Gastrocnemius medialis (tissue), 4 donors: ENCODE data around the gene PDE4D. TPM values are rescaled to one million over a fixed set of nuclear protein-coding genes. Genes with fewer than 3 reads are reported as not detected.

Experiments used
- ATAC-seq, 2 donors: fragments of 150-250 bp; one replicate each; pipeline ENCODE4 v1.9.1; 2016
- DNase-seq, 2 donors: peaks; one replicate each; pipeline ENCODE4 v3.0.0-alpha.2; 2019
- H3K27ac ChIP-seq, 4 donors: fragments of 200-600 bp; sonication (generic); 1 replicate in 1 of 4; 2 replicates in 3 of 4; pipeline ENCODE4 v1.5.1; 2016 to 2018; ENCODE audit warnings: mild to moderate bottlenecking in 2 of 4, moderate library complexity in 1 of 4
- H3K27me3 ChIP-seq, 3 donors: fragments of 200-600 bp; sonication (generic) in 2 of 3; 1 replicate in 1 of 3; 2 replicates in 2 of 3; pipeline versions ENCODE4 v1.5.1 to v1.6.0; 2016 to 2019; ENCODE audit warnings: mild to moderate bottlenecking in 1 of 3, moderate library complexity in 1 of 3
- H3K36me3 ChIP-seq, 2 donors: fragments of 200-600 bp; sonication (generic) in 1 of 2; one replicate each; pipeline ENCODE4 v1.5.1; 2017 to 2018
- H3K4me1 ChIP-seq, 2 donors: fragments of 200-600 bp; sonication (generic) in 1 of 2; one replicate each; pipeline ENCODE4 v1.5.1; 2016 to 2017; ENCODE audit warnings: mild to moderate bottlenecking in 2 of 2
- H3K4me3 ChIP-seq, 4 donors: fragments of 200-600 bp; sonication (generic) in 3 of 4; 1 replicate in 1 of 4; 2 replicates in 3 of 4; pipeline ENCODE4 v1.5.1; 2016 to 2019; ENCODE audit warnings: mild to moderate bottlenecking in 2 of 4
- H3K9me3 ChIP-seq, 3 donors: fragments of 200-600 bp; sonication (generic) in 2 of 3; 1 replicate in 1 of 3; 2 replicates in 2 of 3; pipeline ENCODE4 v1.5.1; 2016 to 2019
- CTCF ChIP-seq, 5 experiments: fragments of 450-650 bp in 3 of 5; fragments of 200-600 bp in 2 of 5; sonication (generic) in 2 of 5; IDR thresholded peaks in 4 of 5; conservative IDR thresholded peaks in 1 of 5; 1 replicate in 4 of 5; 2 replicates in 1 of 5; pipeline ENCODE4 v1.5.1; 2016 to 2019; ENCODE audit warnings: antibody characterized with exemption in 5 of 5, mild to moderate bottlenecking in 3 of 5, moderate library complexity in 3 of 5
- POLR2A ChIP-seq, 2 donors: fragments of 450-650 bp; IDR thresholded peaks; one replicate each; pipeline ENCODE4 v1.6.1; 2017; ENCODE audit warnings: antibody characterized with exemption in 2 of 2, mild to moderate bottlenecking in 2 of 2, moderate library complexity in 2 of 2
- in situ Hi-C, 4 donors: fragments of 200-750 bp; cut with MboI; loops; one replicate each; pipeline versions ENCODE4 v1.15.0 to v1.8.0; 2017; ENCODE audit warnings: low sequenced_read_pairs in 4 of 4
- intact Hi-C: fragments of 100-400 bp; cut with DNase I; formaldehyde crosslinking; loops from one replicate; pipeline ENCODE4 v1.15.1; 2023; ENCODE audit warnings: low total_unique reads
- total RNA-seq, 4 donors: library from RNA; depleted of rRNA; stranded (reverse); fragments of >200 nt; gene quantifications; one replicate each; pipeline versions ENCODE4 v1.1.0 to v1.2.3, GENCODE V29; 2016

PDE4D gene
- total RNA-seq, 4 donors from 2014 or later: 133 to 223 (median 185) TPM

GRCh38 chr5:59090323-59090722 is 803.2 kb downstream of the PDE4D start:
- DNase-seq: no peak
- in situ Hi-C loops: no loop called here
- Histone ChIP-seq H3K27ac (no peak overlapping the region), H3K27me3 (no peaks in the 10 kb centered on the region), H3K9me3 (no peaks in the 10 kb centered on the region), H3K4me3 (no peak overlapping the region), H3K36me3 (no peaks in the 10 kb centered on the region), H3K4me1 (peaks cover 10 to 12% of the 10 kb centered on the region in 2 donors)
- intact Hi-C loops: loop anchor here (5.0 kb wide), 1 partner anchor 33 kb away; no protein-coding TSS in a partner anchor
- ATAC-seq: no peak
- TF ChIP-seq CTCF (IDR thresholded peaks at IDR 0.05 in 4 of 5, conservative IDR thresholded peaks at IDR 0.05 in 1 of 5) (no peak), POLR2A (IDR thresholded peaks at IDR 0.05) (no peak)

- Histone ChIP-seq H3K4me1 (peaks cover 5 to 9% of the 10 kb centered on the region in 2 donors), H3K36me3 (no peaks in the 10 kb centered on the region), H3K27me3 (no peaks in the 10 kb centered on the region), H3K9me3 (no peaks in the 10 kb centered on the region), H3K27ac (no peak overlapping the region), H3K4me3 (no peak overlapping the region)
- no peak for TF ChIP-seq POLR2A (IDR thresholded peaks at IDR 0.05)
- no peak for TF ChIP-seq CTCF (IDR thresholded peaks at IDR 0.05 in 4 of 5, conservative IDR thresholded peaks at IDR 0.05 in 1 of 5)
- intact Hi-C loops: loop anchor here (5.0 kb wide), 1 partner anchor 32 kb away; no protein-coding TSS in a partner anchor
- DNase-seq: no peak
- no peak for ATAC-seq
- in situ Hi-C loops: no loop called here
These were observed 803.8 kb downstream of the PDE4D start for GRCh38 chr5:59089767-59090166.

GRCh38 chr5:59088546-59088945 is 805.0 kb downstream of the PDE4D start:
- no peak for TF ChIP-seq CTCF (IDR thresholded peaks at IDR 0.05 in 4 of 5, conservative IDR thresholded peaks at IDR 0.05 in 1 of 5)
- no peak for TF ChIP-seq POLR2A (IDR thresholded peaks at IDR 0.05)
- in situ Hi-C loops: no loop called here

GRCh38 chr5:59086024-59086423 is 807.5 kb downstream of the PDE4D start:
- H3K27me3 ChIP-seq: no peaks in the 10 kb centered on the region
- intact Hi-C loops: no loop called here
- H3K4me3 ChIP-seq: no peak overlapping the region
- in situ Hi-C loops: no loop called here
- H3K27ac ChIP-seq: no peak overlapping the region
- TF ChIP-seq POLR2A (IDR thresholded peaks at IDR 0.05) (no peak), CTCF (IDR thresholded peaks at IDR 0.05 in 4 of 5, conservative IDR thresholded peaks at IDR 0.05 in 1 of 5) (no peak)
- DNase-seq (no peak), ATAC-seq (peak in 1 of 2 donors; percentile 18)
- peaks cover 10 to 31% of the 10 kb centered on the region in 2 donors for H3K4me1 ChIP-seq
- H3K9me3 ChIP-seq: no peaks in the 10 kb centered on the region
- H3K36me3 ChIP-seq: no peaks in the 10 kb centered on the region

More at GRCh38 chr5:59088546-59088945, 805.0 kb downstream of the PDE4D start:
- intact Hi-C loops: no loop called here
- DNase-seq (no peak), ATAC-seq (no peak)
- H3K9me3 ChIP-seq: no peaks in the 10 kb centered on the region
- H3K27ac ChIP-seq: no peak overlapping the region
- H3K4me3 ChIP-seq: no peak overlapping the region
- H3K36me3 ChIP-seq: no peaks in the 10 kb centered on the region
- peaks cover 8 to 19% of the 10 kb centered on the region in 2 donors for H3K4me1 ChIP-seq
- H3K27me3 ChIP-seq: no peaks in the 10 kb centered on the region

- no peaks in the 10 kb centered on the region for H3K9me3 ChIP-seq
- no peaks in the 10 kb centered on the region for H3K27me3 ChIP-seq
- TF ChIP-seq CTCF (IDR thresholded peaks at IDR 0.05 in 4 of 5, conservative IDR thresholded peaks at IDR 0.05 in 1 of 5): no peak
- TF ChIP-seq POLR2A (IDR thresholded peaks at IDR 0.05): no peak
- in situ Hi-C loops: no loop called here
- DNase-seq (no peak), ATAC-seq (no peak)
- H3K36me3 ChIP-seq: no peaks in the 10 kb centered on the region
- peaks cover 15 to 27% of the 10 kb centered on the region in 2 donors for H3K4me1 ChIP-seq
- no peak overlapping the region for H3K4me3 ChIP-seq
- H3K27ac ChIP-seq: no peak overlapping the region
- intact Hi-C loops: no loop called here
These were observed 811.8 kb downstream of the PDE4D start for GRCh38 chr5:59081693-59082092.
